ENCODE data around the gene IRX2.

Gene IRX2

DNA sequence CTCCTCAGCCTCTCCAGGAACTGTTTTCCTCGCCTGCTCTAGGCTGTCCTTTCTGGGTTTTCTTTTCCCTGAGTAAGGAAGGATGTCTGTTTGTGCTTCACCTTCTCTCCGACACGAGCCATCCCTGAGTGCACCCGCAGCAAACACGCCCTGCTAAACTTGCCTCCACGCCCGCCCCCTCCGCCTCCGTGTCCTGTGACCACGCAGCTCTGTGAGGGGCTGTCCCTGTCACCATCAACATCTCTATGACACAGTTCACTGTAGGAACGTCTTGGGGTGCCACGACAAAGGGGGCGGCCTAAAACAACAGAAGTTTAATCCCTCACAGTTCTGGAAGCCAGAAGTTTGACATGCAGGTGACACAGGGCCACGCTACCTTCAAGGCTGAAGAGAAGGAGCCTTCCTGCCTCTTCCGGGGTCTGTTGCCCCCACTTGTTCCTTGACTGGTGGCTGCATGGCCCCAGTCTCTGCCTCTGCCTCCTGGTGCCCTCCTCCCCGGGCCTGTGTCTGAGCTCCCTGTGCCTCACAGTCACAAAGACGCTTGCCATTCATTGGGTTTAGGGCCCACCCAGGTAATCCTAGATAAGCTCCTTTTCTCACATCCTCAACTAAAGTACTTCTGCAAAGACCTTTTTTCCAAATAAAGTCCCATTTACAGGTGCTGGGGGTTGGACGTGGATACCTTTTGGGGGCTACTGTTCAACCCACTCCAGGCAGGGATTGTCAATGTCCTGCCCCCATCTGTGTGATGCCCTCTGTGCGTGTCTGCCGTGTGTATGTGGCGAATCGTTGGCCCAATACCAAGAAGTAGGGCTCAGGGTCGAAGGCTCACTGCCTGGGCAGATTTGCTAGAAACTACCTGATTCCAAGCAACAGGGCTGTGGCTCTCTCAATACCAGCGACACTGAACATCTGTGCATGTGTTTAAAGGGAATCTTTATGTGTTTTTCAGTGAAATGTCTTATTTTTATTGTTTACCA lies 39.7 kb downstream of the IRX2 start:
- no peak for DNase-seq

DNA sequence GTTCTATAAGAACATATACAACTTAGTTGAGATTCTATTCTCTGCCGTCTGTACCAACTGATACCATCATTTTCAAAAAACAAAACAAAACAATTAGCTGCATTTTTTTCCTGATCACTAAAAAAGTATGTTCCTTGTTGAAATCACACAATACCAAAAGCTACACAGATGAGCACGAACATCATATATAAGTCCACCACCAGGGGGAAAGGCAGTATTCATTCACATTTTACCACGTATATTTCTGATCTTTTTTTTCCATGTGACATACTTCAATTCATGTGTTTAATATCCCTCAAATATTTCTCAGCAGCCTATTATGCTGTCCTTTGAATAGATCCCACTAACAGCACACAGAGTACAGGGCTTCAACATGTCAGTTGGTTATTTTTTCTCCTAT lies 40.6 kb downstream of the IRX2 start:
- peak; percentile 17 for DNase-seq

DNA sequence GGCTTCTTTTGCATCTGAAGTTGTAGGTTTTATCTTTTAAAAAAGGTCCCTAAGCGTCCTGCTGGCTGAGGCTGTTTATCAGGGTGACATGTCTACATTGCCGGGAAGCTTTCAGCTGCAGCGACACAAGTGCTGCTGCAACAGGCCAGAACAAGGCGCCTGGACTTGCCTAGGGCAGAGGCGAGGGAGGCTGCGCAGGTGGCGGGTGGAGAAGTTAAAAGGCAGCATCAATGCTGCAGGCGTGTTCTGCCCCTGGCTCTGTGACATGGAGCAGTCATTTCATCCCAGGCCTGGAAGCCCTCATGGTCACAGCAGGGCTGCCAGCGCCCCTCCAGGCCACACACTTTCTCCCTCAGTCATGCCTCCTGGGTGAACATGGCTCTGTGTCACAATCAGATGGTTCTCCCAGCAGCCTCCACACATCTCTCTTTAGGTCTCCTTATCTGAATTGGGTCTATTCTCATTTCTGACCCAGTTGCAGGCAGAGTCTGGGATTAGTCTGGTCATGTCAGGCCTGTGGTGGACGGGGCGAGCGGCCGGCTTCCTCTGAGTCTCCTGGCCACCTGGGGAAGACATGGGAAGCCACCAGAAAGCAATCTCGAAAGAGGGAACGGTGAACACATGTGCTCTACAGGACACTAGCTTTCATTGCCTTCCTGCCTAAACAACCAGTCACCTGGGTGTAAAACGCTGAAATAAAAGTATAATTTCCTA lies 41.3 kb downstream of the IRX2 start:
- DNase-seq, result no peak

DNA sequence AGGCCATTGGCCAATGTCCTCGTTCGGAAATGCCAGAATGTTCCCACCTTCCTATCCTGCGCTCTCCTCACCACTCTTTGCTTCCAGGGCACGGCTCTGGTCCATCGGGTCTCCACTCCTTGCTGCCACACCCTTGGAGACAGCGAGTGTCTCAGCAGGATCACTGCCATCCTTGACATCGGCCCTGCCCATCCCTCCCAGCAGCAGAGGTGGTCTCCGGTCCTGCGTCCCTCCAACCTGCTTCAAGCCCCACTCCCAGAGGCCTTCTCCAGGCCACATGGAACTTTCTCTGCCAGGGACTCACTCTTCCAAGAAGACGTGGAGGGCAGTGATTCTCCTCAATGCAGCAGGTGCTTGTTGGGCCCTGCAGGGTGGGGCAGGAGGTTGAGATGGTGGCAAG lies 42.7 kb downstream of the IRX2 start:
- DNase-seq, result no peak

- DNase-seq, result no peak
Measured at GRCh38 chr5:2708132-2708531, 43.3 kb downstream of the IRX2 start.

GRCh38 chr5:2705861-2706260 lies 45.6 kb downstream of the IRX2 start:
- DNase-seq, result no peak

GRCh38 chr5:2704806-2705645 lies 46.5 kb downstream of the IRX2 start:
- no peak for DNase-seq

GRCh38 chr5:2704111-2704510 lies 47.4 kb downstream of the IRX2 start:
- no peak for DNase-seq

DNA sequence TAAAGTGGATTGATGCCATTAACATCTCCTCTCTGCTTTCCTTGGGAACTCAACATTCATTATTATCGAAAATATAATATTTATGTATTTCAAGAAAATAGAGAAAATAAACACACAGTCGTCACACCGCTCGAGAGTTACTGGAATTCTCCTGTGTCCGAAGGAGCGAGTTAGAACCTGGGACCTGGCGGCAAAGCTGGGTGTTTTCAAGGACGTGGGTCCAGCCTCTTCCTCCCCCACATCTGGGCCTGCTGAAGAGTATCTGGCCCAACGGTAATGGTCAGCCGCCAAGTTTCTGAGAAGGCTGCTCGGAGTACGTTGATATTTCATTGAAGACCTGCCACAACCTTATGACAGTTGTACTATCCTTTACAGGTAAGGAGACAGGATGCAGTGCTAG lies 47.9 kb downstream of the IRX2 start:
- no peak for DNase-seq

DNA sequence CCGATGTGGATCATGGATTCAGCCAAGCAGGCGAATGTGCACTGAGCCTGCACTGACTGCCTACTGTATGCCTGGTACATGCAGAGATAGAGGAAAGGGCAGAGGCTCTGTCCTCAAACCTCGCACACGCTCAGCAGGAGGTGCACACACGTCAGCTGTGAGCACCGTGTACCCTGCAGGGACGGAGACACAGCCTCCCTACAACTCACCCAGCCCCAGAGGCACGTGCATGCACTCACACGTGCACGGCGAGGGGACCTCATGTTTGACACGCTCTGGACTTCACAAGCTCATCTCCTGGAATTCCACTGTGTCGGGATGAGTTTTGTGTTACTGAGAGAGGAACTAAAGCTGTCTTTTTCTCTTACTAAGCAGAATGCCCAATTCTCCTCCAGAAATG lies 48.4 kb downstream of the IRX2 start:
- no peak for DNase-seq

DNA sequence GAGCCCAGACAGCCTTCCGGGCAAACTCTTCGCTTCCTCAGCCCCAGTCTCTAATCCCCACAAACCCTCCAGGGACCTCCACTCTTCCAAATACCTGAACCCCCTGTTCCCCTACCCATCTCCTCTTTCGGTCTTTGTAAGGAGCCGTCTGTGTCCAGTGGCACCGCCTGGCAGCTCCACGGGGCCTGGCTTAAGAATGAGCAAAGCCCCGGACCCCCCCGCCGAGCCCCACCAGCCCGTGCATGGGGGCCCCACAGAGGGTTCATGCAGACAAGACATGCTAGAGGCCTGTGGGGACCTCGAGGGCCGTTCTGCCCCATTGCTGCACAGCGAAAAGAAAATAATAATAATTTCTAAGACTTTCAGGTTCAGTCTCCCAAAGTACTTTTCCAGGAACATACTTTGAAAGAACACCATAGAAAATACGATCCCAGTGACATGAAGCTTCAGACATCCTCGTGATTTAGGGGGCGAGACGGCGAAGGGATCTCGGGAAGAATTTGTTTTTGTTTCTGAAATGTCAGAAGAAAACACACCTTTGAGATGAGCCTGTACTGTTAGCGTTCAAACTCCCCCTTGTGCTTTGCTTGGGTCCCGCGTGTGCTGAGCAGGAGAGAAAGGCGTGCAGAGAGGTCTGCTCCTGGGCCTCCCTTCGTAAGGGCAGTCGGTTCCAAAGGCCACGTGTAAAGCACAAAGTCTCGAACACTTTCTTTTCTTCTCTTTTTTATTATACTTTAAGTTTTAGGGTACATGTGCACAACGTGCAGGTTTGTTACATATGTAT lies 49.2 kb downstream of the IRX2 start:
- no peak for DNase-seq

- no peak for DNase-seq
Measured at GRCh38 chr5:2701592-2701991, 49.9 kb downstream of the IRX2 start.

DNA sequence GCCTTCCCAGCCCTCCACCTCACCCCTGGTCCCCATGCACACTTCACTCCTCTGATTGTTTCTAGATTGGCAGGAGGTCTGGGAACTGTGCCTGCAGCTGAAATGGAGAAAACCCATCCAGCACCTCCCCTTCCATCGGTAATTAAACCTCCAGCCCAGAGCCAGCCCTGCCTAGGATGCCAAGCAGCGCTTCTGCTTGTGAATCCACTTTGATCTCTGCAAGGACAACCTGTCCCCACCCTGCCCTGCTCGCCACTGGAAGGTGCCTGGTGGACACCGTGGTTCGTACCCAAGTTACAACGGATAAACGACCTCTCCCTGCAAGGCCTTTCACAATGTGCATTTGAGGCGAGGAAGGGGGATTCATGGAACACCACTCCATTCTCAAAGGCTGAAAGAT lies 50.6 kb downstream of the IRX2 start:
- DNase-seq, result no peak

GRCh38 chr5:2699686-2700085 lies 51.8 kb downstream of the IRX2 start:
- no peak for DNase-seq

GRCh38 chr5:2699231-2699630 lies 52.2 kb downstream of the IRX2 start:
- no peak for DNase-seq

DNA sequence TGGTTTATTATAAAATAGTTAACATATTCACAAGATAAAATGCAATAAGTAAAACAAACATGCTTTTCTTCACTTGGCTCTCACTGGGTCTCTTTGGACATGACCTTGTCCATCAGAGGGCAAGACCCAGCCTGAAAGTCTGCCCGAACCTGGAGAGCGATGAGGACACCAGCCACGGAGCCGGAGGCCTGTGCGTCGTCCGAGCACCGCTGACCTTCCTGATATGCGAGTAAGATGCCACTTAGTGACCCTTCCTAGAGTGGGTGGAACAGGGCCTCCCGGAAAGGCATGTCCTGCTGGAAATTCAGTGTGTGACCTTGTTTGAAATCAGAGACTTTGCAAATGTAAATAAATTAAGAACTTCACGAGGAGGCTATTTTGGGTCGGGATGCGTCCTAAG lies 52.9 kb downstream of the IRX2 start:
- no peak for DNase-seq

GRCh38 chr5:2697446-2698200 lies 53.9 kb downstream of the IRX2 start:
- DNase-seq, result no peak

- no peak for DNase-seq
Measured at GRCh38 chr5:2697041-2697440, 54.4 kb downstream of the IRX2 start.
